Mammary epithelial cell (primary cell): Measurements from ENCODE around the gene OR56A1.

Source experiments
- EZH2 ChIP-seq: IDR thresholded peaks from 2 replicates; pipeline ENCODE4 v1.6.1; 2012; ENCODE audit warnings: low read length, inconsistent platforms, borderline replicate concordance
- TF ChIP-seq, protein P1 (sequence below), 2 donors: IDR thresholded peaks in 1 of 2; conservative IDR thresholded peaks in 1 of 2; 2 replicates each; pipeline ENCODE4 v1.5.1; 2011 to 2012; ENCODE audit warnings: inconsistent platforms in 2 of 2, low read length in 2 of 2, mild to moderate bottlenecking in 2 of 2, control low read depth in 1 of 2, low read depth in 1 of 2; ENCODE audit not compliant: insufficient read depth in 1 of 2; ENCODE audit errors: extremely low read depth in 1 of 2

DNA sequence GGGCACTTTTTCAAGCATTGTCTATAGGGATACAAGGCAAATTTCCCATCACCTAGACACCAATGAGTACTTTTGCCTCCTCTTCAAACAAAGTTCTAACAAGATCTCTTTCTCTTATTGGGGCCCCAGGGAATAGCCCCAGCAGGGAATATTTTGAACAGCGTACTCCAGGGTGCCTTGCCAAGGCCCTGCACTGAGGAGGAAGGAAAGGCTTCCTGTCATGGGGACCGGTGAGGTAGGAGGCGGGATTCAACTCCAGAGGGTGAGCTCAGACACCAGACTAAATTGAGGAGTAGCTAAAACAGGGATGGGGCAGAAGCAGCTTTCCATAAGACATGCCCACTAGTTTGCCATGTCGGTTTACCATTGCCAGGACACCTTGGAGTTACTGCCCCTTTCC, 48.9 kb upstream of the OR56A1 start:
- TF ChIP-seq, protein P1, sequence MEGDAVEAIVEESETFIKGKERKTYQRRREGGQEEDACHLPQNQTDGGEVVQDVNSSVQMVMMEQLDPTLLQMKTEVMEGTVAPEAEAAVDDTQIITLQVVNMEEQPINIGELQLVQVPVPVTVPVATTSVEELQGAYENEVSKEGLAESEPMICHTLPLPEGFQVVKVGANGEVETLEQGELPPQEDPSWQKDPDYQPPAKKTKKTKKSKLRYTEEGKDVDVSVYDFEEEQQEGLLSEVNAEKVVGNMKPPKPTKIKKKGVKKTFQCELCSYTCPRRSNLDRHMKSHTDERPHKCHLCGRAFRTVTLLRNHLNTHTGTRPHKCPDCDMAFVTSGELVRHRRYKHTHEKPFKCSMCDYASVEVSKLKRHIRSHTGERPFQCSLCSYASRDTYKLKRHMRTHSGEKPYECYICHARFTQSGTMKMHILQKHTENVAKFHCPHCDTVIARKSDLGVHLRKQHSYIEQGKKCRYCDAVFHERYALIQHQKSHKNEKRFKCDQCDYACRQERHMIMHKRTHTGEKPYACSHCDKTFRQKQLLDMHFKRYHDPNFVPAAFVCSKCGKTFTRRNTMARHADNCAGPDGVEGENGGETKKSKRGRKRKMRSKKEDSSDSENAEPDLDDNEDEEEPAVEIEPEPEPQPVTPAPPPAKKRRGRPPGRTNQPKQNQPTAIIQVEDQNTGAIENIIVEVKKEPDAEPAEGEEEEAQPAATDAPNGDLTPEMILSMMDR (conservative IDR thresholded peaks at IDR 0.05 in 1 of 2, IDR thresholded peaks at IDR 0.05 in 1 of 2; ENCODE audit: extremely low read depth in 1 of 2, insufficient read depth in 1 of 2, low read depth in 1 of 2, low read length in 2 of 2) = no peak
- no peak for TF ChIP-seq EZH2
